GM12878 (cell line): Measurements from ENCODE around the gene ZSCAN10. TPM values are rescaled to one million over a fixed set of nuclear protein-coding genes. Genes with fewer than 3 reads are reported as not detected.

Source experiments
- ATAC-seq: fragments of 200-7000 bp; cut with Tn5 transposase; 3 replicates; pipeline ENCODE4 v1.9.1; 2020; ENCODE audit warnings: mild to moderate bottlenecking, moderate library complexity
- BruUV-seq: library from RNA; stranded (reverse); fragments of 400-500 nt; replicated peaks from 2 replicates; lab custom pipeline; 2021; lab: Mats Ljungman, UMichigan
- CTCF ChIA-PET: fragments of 300-600 bp; sonication (Branson Sonifier 250); formaldehyde crosslinking; extraction: SDS; loops from one replicate; lab custom pipeline; 2021; ENCODE audit warnings: inconsistent platforms; lab: Yijun Ruan, JAX
- POLR2A ChIA-PET: fragments of 350-600 bp; formaldehyde crosslinking; extraction: SDS; loops from one replicate; lab custom pipeline; 2021; ENCODE audit warnings: inconsistent platforms; lab: Charles Lee
- RAD21 ChIA-PET: fragments of 300-600 bp; sonication (Branson Sonifier 250); formaldehyde crosslinking; loops from one replicate; lab custom pipeline; 2023; ENCODE audit warnings: antibody characterized with exemption; ENCODE audit not compliant: unreplicated experiment; lab: Charles Lee
- SMC1A ChIA-PET: fragments of 300-600 bp; sonication (Branson Sonifier 250); formaldehyde crosslinking; loops from one replicate; lab custom pipeline; 2023; ENCODE audit not compliant: unreplicated experiment, uncharacterized antibody; lab: Charles Lee
- DNase-seq: peaks from one replicate; pipeline ENCODE4 v3.0.0-alpha.2; 2011; ENCODE audit warnings: low read depth, low spot score
- FAIRE-seq: peaks from 3 replicates; lab custom pipeline; 2011; peaks lifted over from hg19 to GRCh38; lab: Jason Lieb, UNC
- H2AFZ ChIP-seq: 2 replicates; pipeline ENCODE4 v1.6.0; 2011; ENCODE audit warnings: low read depth, low read length, control low read depth; ENCODE audit not compliant: control insufficient read depth
- H3K27ac ChIP-seq: 2 replicates; pipeline ENCODE4 v1.5.1; 2011; ENCODE audit warnings: control low read depth; ENCODE audit not compliant: control insufficient read depth, insufficient read depth
- H3K27me3 ChIP-seq, 2 experiments: replicated peaks in 1 of 2; 2 replicates each; pipeline versions ENCODE4 v1.6.0 to v1.6.1; 2011; ENCODE audit warnings: low read length in 1 of 2; ENCODE audit not compliant: control insufficient read depth in 2 of 2, insufficient read depth in 2 of 2
- H3K36me3 ChIP-seq, 2 experiments: 2 replicates each; pipeline ENCODE4 v1.5.1; 2011; ENCODE audit warnings: low read length in 1 of 2; ENCODE audit not compliant: control insufficient read depth in 2 of 2, insufficient read depth in 2 of 2
- H3K4me1 ChIP-seq: 2 replicates; pipeline ENCODE4 v1.6.1; 2011; ENCODE audit warnings: mild to moderate bottlenecking, low read length, moderate library complexity, mixed read lengths; ENCODE audit not compliant: control insufficient read depth, insufficient read depth
- H3K4me2 ChIP-seq: 2 replicates; pipeline ENCODE4 v1.6.0; 2011; ENCODE audit warnings: control low read depth; ENCODE audit not compliant: control insufficient read depth, insufficient read depth
- H3K4me3 ChIP-seq: fragments of 200-600 bp; sonication (generic); 2 replicates; pipeline ENCODE4 v1.5.1; 2016
- H3K79me2 ChIP-seq: 2 replicates; pipeline ENCODE4 v1.6.0; 2011; ENCODE audit warnings: low read length; ENCODE audit not compliant: control insufficient read depth, insufficient read depth
- H3K9ac ChIP-seq: 2 replicates; pipeline ENCODE4 v1.8.0; 2011; ENCODE audit warnings: low read length, control low read depth, mixed read lengths; ENCODE audit not compliant: control insufficient read depth, insufficient read depth
- H3K9me3 ChIP-seq: replicated peaks from 3 replicates; pipeline ENCODE4 v1.5.1; 2011; ENCODE audit warnings: mild to moderate bottlenecking, low read length; ENCODE audit not compliant: control insufficient read depth, insufficient read depth
- H4K20me1 ChIP-seq: 2 replicates; pipeline ENCODE4 v1.6.0; 2011; ENCODE audit not compliant: control insufficient read depth, insufficient read depth
- FOS ChIP-seq: IDR thresholded peaks from 3 replicates; pipeline ENCODE4 v1.6.1; 2011; ENCODE audit warnings: borderline replicate concordance; ENCODE audit not compliant: insufficient read length; ENCODE audit errors: extremely low read depth
- HDAC2 ChIP-seq: fragments of 200-600 bp; sonication (generic); IDR thresholded peaks from 2 replicates; pipeline ENCODE4 v1.6.1; 2017
- RFX5 ChIP-seq: IDR thresholded peaks from 2 replicates; pipeline ENCODE4 v1.6.1; 2011; ENCODE audit warnings: low read depth, low read length, improper control_type of control experiment
- TARDBP ChIP-seq: IDR thresholded peaks from 2 replicates; pipeline ENCODE4 v1.6.1; 2016; ENCODE audit warnings: borderline replicate concordance
- ZNF217 ChIP-seq: fragments of 450-650 bp; IDR thresholded peaks from 2 replicates; pipeline ENCODE4 v1.6.1; 2017; ENCODE audit warnings: antibody characterized with exemption, mild to moderate bottlenecking
- ZNF24 ChIP-seq: fragments of 450-650 bp; IDR thresholded peaks from 2 replicates; pipeline ENCODE4 v1.6.1; 2017; ENCODE audit warnings: antibody characterized with exemption, mild to moderate bottlenecking
- WGBS: methylation state at CpG from one replicate; pipeline ENCODE4 v1.1.6; 2016; ENCODE audit warnings: low lambda C conversion rate; ENCODE audit not compliant: insufficient replicate concordance, insufficient coverage; ENCODE audit errors: missing lambda C conversion rate; 5-methylcytosine and 5-hydroxymethylcytosine counted together
- in situ Hi-C: fragments of 300-500 bp; cut with MboI; formaldehyde crosslinking; loops from 9 replicates; pipeline ENCODE4 v1.14.3; 2018; ENCODE audit warnings: mixed read lengths
- intact Hi-C: fragments of 100-400 bp; cut with micrococcal nuclease; formaldehyde crosslinking; loops from one replicate; pipeline ENCODE4 v1.14.2; 2022; ENCODE audit not compliant: unreplicated experiment
- polyA plus RNA-seq, 11 experiments: library from polyadenylated mRNA; depleted of rRNA in 4 of 11; unstranded in 6 of 11; stranded (reverse) in 5 of 11; fragments of >200 nt; fragmentation: Nextera tagmentation in 4 of 11; fragmentation: Illumina TruSeq in 1 of 11; extraction: Ambion mirVana in 4 of 11; extraction: Trizol in 1 of 11; gene quantifications; 1 replicate in 1 of 11; 2 replicates in 10 of 11; pipeline versions ENCODE4 v1.2.1 to v1.2.3, GENCODE V29; 2011 to 2016; ENCODE audit warnings: inconsistent platforms in 2 of 11, missing spikeins in 2 of 11, low read depth in 1 of 11
- total RNA-seq, 4 experiments: library from RNA; depleted of rRNA in 3 of 4; stranded (reverse); fragments of >200 nt in 3 of 4; fragmentation: Illumina TruSeq in 1 of 4; extraction: Trizol in 1 of 4; gene quantifications; 2 replicates each; pipeline versions ENCODE4 v1.2.1 to v1.2.3, GENCODE V29; 2013 to 2021
- TF ChIP-seq, protein P1 (sequence below): fragments of 450-650 bp; IDR thresholded peaks from 2 replicates; pipeline ENCODE4 v1.6.1; 2014; ENCODE audit warnings: mild to moderate bottlenecking
- TF ChIP-seq, protein P2 (sequence below): fragments of 450-650 bp; IDR thresholded peaks from 2 replicates; pipeline ENCODE4 v1.6.1; 2016; ENCODE audit warnings: mild to moderate bottlenecking, moderate library complexity, borderline replicate concordance

ZSCAN10 gene
- total and polyA plus RNA-seq, 10 of the 15 experiments (the other 5 are each of a cell fraction or from before 2014, with no cell fraction given), result 0.06 to 0.33 TPM; not detected in 8

- H3K4me2 ChIP-seq, result no peak overlapping the region
- no peak for TF ChIP-seq RFX5
- TF ChIP-seq TARDBP, result no peak
- no peak for TF ChIP-seq FOS
- TF ChIP-seq, all 136 proteins: peak for 0
- ChIA-PET CTCF (interaction anchor here (0.8 to 1.5 kb wide), 3 partner anchors 14 to 115 kb away, joined by 3 to 5 read pairs (median 3); no protein-coding TSS in a partner anchor), SMC1A (no interaction called here), POLR2A (no interaction called here), RAD21 (interaction anchor here (2.5 kb wide), 1 partner anchor 9 kb away, joined by 6 read pairs; the partner anchor contains the start of gene ZNF213)
- intact Hi-C loops (no loop called here), in situ Hi-C loops (no loop called here)
- ATAC-seq, result no peak
- no peak overlapping the region for H3K9ac ChIP-seq
- no peaks in the 10 kb centered on the region for H3K9me3 ChIP-seq
- no peak for FAIRE-seq
- H3K4me1 ChIP-seq, result no peaks in the 10 kb centered on the region
- H3K79me2 ChIP-seq, result no peaks in the 10 kb centered on the region
- no peak overlapping the region for H2AFZ ChIP-seq
- no peaks in the 10 kb centered on the region; a peak in 2 of 4 replicates for H3K36me3 ChIP-seq
- H3K27me3 ChIP-seq, result no peaks in the 10 kb centered on the region
- 61% methylated on average over 21 of the region's 23 CpGs for WGBS
- BruUV-seq, result no TSS peak
- no peak for DNase-seq
- H3K4me3 ChIP-seq, result no peak overlapping the region
- no peak overlapping the region for H3K27ac ChIP-seq
- no peaks in the 10 kb centered on the region for H4K20me1 ChIP-seq
Measured at GRCh38 chr16:3143598-3144320, 44.7 kb upstream of the ZSCAN10 start.

- H3K27ac ChIP-seq, result no peak overlapping the region
- no peaks in the 10 kb centered on the region for H3K27me3 ChIP-seq
- no peak overlapping the region for H3K4me2 ChIP-seq
- ChIA-PET RAD21 (interaction anchor here (2.5 kb wide), 1 partner anchor 8 kb away, joined by 6 read pairs; the partner anchor contains the start of gene ZNF213), SMC1A (no interaction called here), CTCF (interaction anchor here (0.8 to 1.5 kb wide), 2 partner anchors 14 to 115 kb away, joined by 3 to 5 read pairs; no protein-coding TSS in a partner anchor), POLR2A (no interaction called here)
- H4K20me1 ChIP-seq, result no peaks in the 10 kb centered on the region
- WGBS, result 86% methylated on average over 11 of the region's 11 CpGs
- no peak for FAIRE-seq
- no peak overlapping the region for H3K4me3 ChIP-seq
- BruUV-seq, result no TSS peak
- no peak overlapping the region for H3K9ac ChIP-seq
- H3K9me3 ChIP-seq, result no peaks in the 10 kb centered on the region
- H3K4me1 ChIP-seq, result no peaks in the 10 kb centered on the region
- intact Hi-C loops (no loop called here), in situ Hi-C loops (no loop called here)
- H2AFZ ChIP-seq, result no peak overlapping the region
- no peak for ATAC-seq
- H3K36me3 ChIP-seq, result no peaks in the 10 kb centered on the region; a peak in 2 of 4 replicates
- no peaks in the 10 kb centered on the region for H3K79me2 ChIP-seq
- no peak for DNase-seq
- TF ChIP-seq HDAC2 (no peak), ZNF24 (no peak), ZNF217 (no peak)
- TF ChIP-seq, protein P1, sequence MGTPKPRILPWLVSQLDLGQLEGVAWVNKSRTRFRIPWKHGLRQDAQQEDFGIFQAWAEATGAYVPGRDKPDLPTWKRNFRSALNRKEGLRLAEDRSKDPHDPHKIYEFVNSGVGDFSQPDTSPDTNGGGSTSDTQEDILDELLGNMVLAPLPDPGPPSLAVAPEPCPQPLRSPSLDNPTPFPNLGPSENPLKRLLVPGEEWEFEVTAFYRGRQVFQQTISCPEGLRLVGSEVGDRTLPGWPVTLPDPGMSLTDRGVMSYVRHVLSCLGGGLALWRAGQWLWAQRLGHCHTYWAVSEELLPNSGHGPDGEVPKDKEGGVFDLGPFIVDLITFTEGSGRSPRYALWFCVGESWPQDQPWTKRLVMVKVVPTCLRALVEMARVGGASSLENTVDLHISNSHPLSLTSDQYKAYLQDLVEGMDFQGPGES, result no peak
- TF ChIP-seq, protein P2, sequence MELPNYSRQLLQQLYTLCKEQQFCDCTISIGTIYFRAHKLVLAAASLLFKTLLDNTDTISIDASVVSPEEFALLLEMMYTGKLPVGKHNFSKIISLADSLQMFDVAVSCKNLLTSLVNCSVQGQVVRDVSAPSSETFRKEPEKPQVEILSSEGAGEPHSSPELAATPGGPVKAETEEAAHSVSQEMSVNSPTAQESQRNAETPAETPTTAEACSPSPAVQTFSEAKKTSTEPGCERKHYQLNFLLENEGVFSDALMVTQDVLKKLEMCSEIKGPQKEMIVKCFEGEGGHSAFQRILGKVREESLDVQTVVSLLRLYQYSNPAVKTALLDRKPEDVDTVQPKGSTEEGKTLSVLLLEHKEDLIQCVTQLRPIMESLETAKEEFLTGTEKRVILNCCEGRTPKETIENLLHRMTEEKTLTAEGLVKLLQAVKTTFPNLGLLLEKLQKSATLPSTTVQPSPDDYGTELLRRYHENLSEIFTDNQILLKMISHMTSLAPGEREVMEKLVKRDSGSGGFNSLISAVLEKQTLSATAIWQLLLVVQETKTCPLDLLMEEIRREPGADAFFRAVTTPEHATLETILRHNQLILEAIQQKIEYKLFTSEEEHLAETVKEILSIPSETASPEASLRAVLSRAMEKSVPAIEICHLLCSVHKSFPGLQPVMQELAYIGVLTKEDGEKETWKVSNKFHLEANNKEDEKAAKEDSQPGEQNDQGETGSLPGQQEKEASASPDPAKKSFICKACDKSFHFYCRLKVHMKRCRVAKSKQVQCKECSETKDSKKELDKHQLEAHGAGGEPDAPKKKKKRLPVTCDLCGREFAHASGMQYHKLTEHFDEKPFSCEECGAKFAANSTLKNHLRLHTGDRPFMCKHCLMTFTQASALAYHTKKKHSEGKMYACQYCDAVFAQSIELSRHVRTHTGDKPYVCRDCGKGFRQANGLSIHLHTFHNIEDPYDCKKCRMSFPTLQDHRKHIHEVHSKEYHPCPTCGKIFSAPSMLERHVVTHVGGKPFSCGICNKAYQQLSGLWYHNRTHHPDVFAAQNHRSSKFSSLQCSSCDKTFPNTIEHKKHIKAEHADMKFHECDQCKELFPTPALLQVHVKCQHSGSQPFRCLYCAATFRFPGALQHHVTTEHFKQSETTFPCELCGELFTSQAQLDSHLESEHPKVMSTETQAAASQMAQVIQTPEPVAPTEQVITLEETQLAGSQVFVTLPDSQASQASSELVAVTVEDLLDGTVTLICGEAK, result no peak
Measured at GRCh38 chr16:3143189-3143588, 44.1 kb upstream of the ZSCAN10 start.
